NT2/D1 (cell line): ENCODE measurements around the gene MFSD6.

Experiments used
- SUZ12 ChIP-seq: IDR thresholded peaks from 2 replicates; pipeline ENCODE4 v1.6.1; 2011; ENCODE audit not compliant: insufficient read length, insufficient read depth; ENCODE audit errors: extremely low read depth
- YY1 ChIP-seq: IDR thresholded peaks from 2 replicates; pipeline ENCODE4 v1.6.1; 2011; ENCODE audit not compliant: insufficient read length, insufficient read depth
- ZNF274 ChIP-seq: IDR thresholded peaks from 2 replicates; pipeline ENCODE4 v1.6.1; 2011; ENCODE audit warnings: mild to moderate bottlenecking, low read depth, low read length

GRCh38 chr2:190413421-190413820, 5.3 kb downstream of the MFSD6 start:
- TF ChIP-seq YY1, result no peak
- no peak for TF ChIP-seq ZNF274
- no peak for TF ChIP-seq SUZ12
